ENCODE data around the gene TMEM167B.

GRCh38 chr1:109095631-109096030, 5.1 kb downstream of the TMEM167B start:
- no peak for TF ChIP-seq ZNF423 (CRISPR knock-in tag; IDR thresholded peaks at IDR 0.05)
- TF ChIP-seq SP1 (CRISPR knock-in tag; conservative IDR thresholded peaks at IDR 0.05) = no peak
- TF ChIP-seq ZNF671 (CRISPR knock-in tag; IDR thresholded peaks at IDR 0.05) = no peak
- no peak for TF ChIP-seq MXD4 (CRISPR knock-in tag; IDR thresholded peaks at IDR 0.05; ENCODE audit: borderline replicate concordance)
- no peak for TF ChIP-seq ESRRA (CRISPR knock-in tag; IDR thresholded peaks at IDR 0.05; ENCODE audit: borderline replicate concordance)
- TF ChIP-seq ATF3 (CRISPR knock-in tag; conservative IDR thresholded peaks at IDR 0.05) = no peak
